OCI-LY1 (cell line): ENCODE measurements around the gene SUN1.

Experiments
- H2AFZ ChIP-seq: fragments of 200-600 bp; sonication (generic), shearing (Covaris generic); 2 replicates; pipeline ENCODE4 v1.6.0; 2014; ENCODE audit warnings: antibody characterized with exemption, mild to moderate bottlenecking, low read length
- H3F3A ChIP-seq: fragments of 200-600 bp; sonication (generic), shearing (Covaris generic); 2 replicates; pipeline ENCODE4 v1.6.0; 2014; ENCODE audit warnings: mild to moderate bottlenecking, antibody characterized with exemption, low read length, moderate library complexity; ENCODE audit not compliant: insufficient read depth
- H3K27ac ChIP-seq: fragments of 200-600 bp; sonication (generic); 2 replicates; pipeline ENCODE4 v1.5.1; 2014; ENCODE audit warnings: low read length, mixed run types, mild to moderate bottlenecking, low read depth; ENCODE audit not compliant: poor library complexity, severe bottlenecking
- H3K27me3 ChIP-seq: fragments of 200-600 bp; sonication (generic); 2 replicates; pipeline ENCODE4 v1.6.0; 2014; ENCODE audit warnings: antibody characterized with exemption, mild to moderate bottlenecking, low read length, moderate library complexity; ENCODE audit not compliant: insufficient read depth
- H3K36me3 ChIP-seq: fragments of 200-600 bp; sonication (generic); 2 replicates; pipeline ENCODE4 v1.6.1; 2014; ENCODE audit warnings: mild to moderate bottlenecking, antibody characterized with exemption, low read length, moderate library complexity, mixed read lengths; ENCODE audit not compliant: insufficient read depth
- H3K4me1 ChIP-seq: fragments of 200-600 bp; sonication (generic); 2 replicates; pipeline ENCODE4 v1.5.1; 2014; ENCODE audit warnings: mild to moderate bottlenecking, low read length, moderate library complexity; ENCODE audit not compliant: insufficient read depth, severe bottlenecking
- H3K4me2 ChIP-seq: fragments of 200-600 bp; sonication (generic), shearing (Covaris generic); 2 replicates; pipeline ENCODE4 v1.6.1; 2014; ENCODE audit warnings: low read length
- H3K4me3 ChIP-seq: fragments of 200-600 bp; sonication (generic); 2 replicates; pipeline ENCODE4 v1.5.1; 2014; ENCODE audit warnings: low read length, low read depth, mild to moderate bottlenecking, mixed read lengths; ENCODE audit not compliant: poor library complexity, severe bottlenecking
- H3K79me2 ChIP-seq: fragments of 200-600 bp; shearing (Covaris generic); 2 replicates; pipeline ENCODE4 v1.6.1; 2016; ENCODE audit warnings: mixed run types, low read length, mixed read lengths; ENCODE audit not compliant: insufficient read depth
- H3K9ac ChIP-seq: fragments of 200-600 bp; sonication (generic), shearing (Covaris generic); 2 replicates; pipeline ENCODE4 v1.6.1; 2014; ENCODE audit warnings: mild to moderate bottlenecking, low read length, mixed read lengths
- H3K9me2 ChIP-seq: fragments of 200-600 bp; sonication (generic), shearing (Covaris generic); 2 replicates; pipeline ENCODE4 v1.6.1; 2014; ENCODE audit warnings: low read depth, mild to moderate bottlenecking, low read length, mixed read lengths
- H3K9me3 ChIP-seq: fragments of 200-600 bp; shearing (Covaris generic); 2 replicates; pipeline ENCODE4 v1.6.1; 2014; ENCODE audit warnings: low read length, mixed read lengths
- H4K20me1 ChIP-seq: fragments of 200-600 bp; sonication (generic), shearing (Covaris generic); 2 replicates; pipeline ENCODE4 v1.6.0; 2016; ENCODE audit warnings: mild to moderate bottlenecking, low read length; ENCODE audit not compliant: insufficient read depth
- CTCF ChIP-seq: fragments of 200-600 bp; sonication (generic), shearing (Covaris generic); IDR thresholded peaks from 2 replicates; pipeline ENCODE4 v1.5.1; 2017; ENCODE audit warnings: mild to moderate bottlenecking, antibody characterized with exemption, low read length, moderate library complexity, mixed read lengths
- EZH2 ChIP-seq: fragments of 200-600 bp; sonication (generic), shearing (Covaris generic); IDR thresholded peaks from 2 replicates; pipeline ENCODE4 v1.8.0; 2017; ENCODE audit warnings: borderline replicate concordance, mixed run types, mild to moderate bottlenecking, antibody characterized with exemption, low read length, moderate library complexity, mixed read lengths

Gene SUN1

GRCh38 chr7:818031-818699, 14.1 kb upstream of the SUN1 start:
- Histone ChIP-seq H4K20me1 (no peaks in the 10 kb centered on the region), H3K4me3 (peak overlapping the region; percentile 66), H3K9ac (no peak overlapping the region), H3K36me3 (peaks cover 9% of the 10 kb centered on the region; the same call in 1 of the 2 replicates), H3K27ac (no peak overlapping the region), H3K79me2 (peaks cover 56% of the 10 kb centered on the region), H3F3A (no peaks in the 10 kb centered on the region), H2AFZ (no peak overlapping the region), H3K4me1 (peaks cover 34% of the 10 kb centered on the region), H3K27me3 (no peaks in the 10 kb centered on the region), H3K9me2 (no peaks in the 10 kb centered on the region), H3K9me3 (no peaks in the 10 kb centered on the region), H3K4me2 (peak overlapping the region; percentile 64)
- TF ChIP-seq EZH2 (no peak), CTCF (peak; percentile 39; the same call in 1 of the 2 replicates)

GRCh38 chr7:820341-820740, 11.9 kb upstream of the SUN1 start:
- Histone ChIP-seq H3K27me3 (no peaks in the 10 kb centered on the region), H3K4me1 (peaks cover 24% of the 10 kb centered on the region), H3K9ac (no peak overlapping the region), H3K4me2 (peak overlapping the region; percentile 8; the same call in 1 of the 2 replicates), H4K20me1 (no peaks in the 10 kb centered on the region), H3K79me2 (peaks cover 78% of the 10 kb centered on the region), H2AFZ (no peak overlapping the region), H3K4me3 (no peak overlapping the region), H3K9me2 (no peaks in the 10 kb centered on the region), H3F3A (no peaks in the 10 kb centered on the region), H3K9me3 (no peaks in the 10 kb centered on the region), H3K36me3 (peaks cover 15% of the 10 kb centered on the region; the same call in 1 of the 2 replicates), H3K27ac (no peak overlapping the region)
- no peak for TF ChIP-seq EZH2
- no peak for TF ChIP-seq CTCF

- Histone ChIP-seq H3K27me3 (no peaks in the 10 kb centered on the region), H3F3A (no peaks in the 10 kb centered on the region), H3K4me3 (no peak overlapping the region), H3K9me2 (no peaks in the 10 kb centered on the region), H4K20me1 (no peaks in the 10 kb centered on the region), H3K27ac (no peak overlapping the region), H3K4me2 (no peak overlapping the region), H3K36me3 (peaks cover 24% of the 10 kb centered on the region), H3K9ac (no peak overlapping the region), H3K9me3 (no peaks in the 10 kb centered on the region), H2AFZ (no peak overlapping the region), H3K79me2 (peaks cover 91% of the 10 kb centered on the region), H3K4me1 (peaks cover 20% of the 10 kb centered on the region)
- TF ChIP-seq EZH2 (no peak), CTCF (no peak)
Observed at GRCh38 chr7:821688-822087, 10.6 kb upstream of the SUN1 start.
